Prostate gland (tissue), 2 donors: ENCODE results near the gene SLC25A48.

ENCODE experiments used
- CTCF ChIP-seq, 4 experiments: fragments of 200-600 bp in 2 of 4; fragments of 450-650 bp in 2 of 4; sonication (generic) in 2 of 4; IDR thresholded peaks; 1 replicate in 3 of 4; 2 replicates in 1 of 4; pipeline ENCODE4 v1.5.1; 2016 to 2019; ENCODE audit warnings: antibody characterized with exemption in 4 of 4, mild to moderate bottlenecking in 2 of 4, moderate library complexity in 2 of 4
- POLR2A ChIP-seq: fragments of 450-650 bp; IDR thresholded peaks from one replicate; pipeline ENCODE4 v1.6.1; 2016; ENCODE audit warnings: antibody characterized with exemption, mild to moderate bottlenecking
- POLR2AphosphoS5 ChIP-seq: sonication (generic); formaldehyde crosslinking; IDR thresholded peaks from one replicate; pipeline ENCODE4 v1.6.1; 2017; ENCODE audit warnings: antibody characterized with exemption

DNA sequence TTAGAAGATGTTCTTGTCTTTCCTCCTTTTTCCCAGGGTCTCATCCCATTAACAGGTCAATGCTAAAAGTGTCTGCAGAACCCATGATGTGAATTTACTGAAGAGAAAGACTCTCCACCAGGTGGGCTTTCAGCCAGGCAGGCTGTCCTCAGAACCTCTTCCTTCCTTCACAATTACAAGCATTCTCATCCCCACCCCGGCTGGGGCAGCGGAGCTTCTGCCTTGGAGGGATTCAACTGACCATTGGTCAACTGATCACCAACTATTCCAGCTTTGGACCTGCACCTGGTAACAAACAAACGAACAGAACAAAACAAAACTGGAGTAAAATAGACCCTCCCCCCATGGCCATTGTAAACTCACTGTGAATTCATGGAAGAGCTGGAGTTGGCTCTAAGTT is 48.6 kb downstream of the SLC25A48 start:
- TF ChIP-seq CTCF (IDR thresholded peaks at IDR 0.05) = no peak
- no peak for TF ChIP-seq POLR2A
- no peak for TF ChIP-seq POLR2AphosphoS5
